Progenitor cell of endocrine pancreas (in vitro differentiated cells): ENCODE results near the gene MOAP1. TPM values are rescaled to one million over a fixed set of nuclear protein-coding genes. Genes with fewer than 3 reads are reported as not detected.
"Not testable (repeated sequence)": the region's sequence is repeated elsewhere in the genome, so short reads cannot be mapped to it uniquely, and the experiment has no call there.

Experiments
- DNase-seq: peaks from one replicate; pipeline ENCODE4 v3.0.0; 2021; ENCODE audit warnings: low spot score; ENCODE audit not compliant: unreplicated experiment
- H3K27ac Mint-ChIP-seq: 2 replicates; pipeline ENCODE4 v1.8.0; 2021; ENCODE audit warnings: mild to moderate bottlenecking, moderate library complexity, mixed read lengths
- H3K27me3 Mint-ChIP-seq: 2 replicates; pipeline ENCODE4 v1.8.0; 2021; ENCODE audit warnings: mixed read lengths
- H3K36me3 Mint-ChIP-seq: 2 replicates; pipeline ENCODE4 v1.8.0; 2022; ENCODE audit warnings: mixed read lengths; ENCODE audit not compliant: insufficient read depth
- H3K4me1 Mint-ChIP-seq: 2 replicates; pipeline ENCODE4 v1.8.0; 2021; ENCODE audit warnings: low read depth, mixed read lengths
- H3K4me3 Mint-ChIP-seq: 2 replicates; pipeline ENCODE4 v1.8.0; 2021; ENCODE audit warnings: low read depth, mild to moderate bottlenecking, moderate library complexity, mixed read lengths
- H3K9me3 Mint-ChIP-seq: 2 replicates; pipeline ENCODE4 v1.8.0; 2021; ENCODE audit warnings: low read depth, mixed read lengths
- total RNA-seq: library from RNA; stranded (reverse); gene quantifications from 2 replicates; pipeline ENCODE4 v1.2.1, GENCODE V29; 2021
- TF ChIP-seq, protein P1 (sequence below): fragments of 200-600 bp; sonication (generic); IDR thresholded peaks from one replicate; pipeline ENCODE4 v1.5.0; 2021; ENCODE audit warnings: antibody characterized with exemption, mild to moderate bottlenecking; ENCODE audit not compliant: unreplicated experiment

MOAP1 gene
- total RNA-seq, 1 donor from 2014 or later = 23.4 TPM

GRCh38 chr14:93163564-93163963 is 21.1 kb downstream of the MOAP1 start:
- DNase-seq = no peak
- TF ChIP-seq, protein P1, sequence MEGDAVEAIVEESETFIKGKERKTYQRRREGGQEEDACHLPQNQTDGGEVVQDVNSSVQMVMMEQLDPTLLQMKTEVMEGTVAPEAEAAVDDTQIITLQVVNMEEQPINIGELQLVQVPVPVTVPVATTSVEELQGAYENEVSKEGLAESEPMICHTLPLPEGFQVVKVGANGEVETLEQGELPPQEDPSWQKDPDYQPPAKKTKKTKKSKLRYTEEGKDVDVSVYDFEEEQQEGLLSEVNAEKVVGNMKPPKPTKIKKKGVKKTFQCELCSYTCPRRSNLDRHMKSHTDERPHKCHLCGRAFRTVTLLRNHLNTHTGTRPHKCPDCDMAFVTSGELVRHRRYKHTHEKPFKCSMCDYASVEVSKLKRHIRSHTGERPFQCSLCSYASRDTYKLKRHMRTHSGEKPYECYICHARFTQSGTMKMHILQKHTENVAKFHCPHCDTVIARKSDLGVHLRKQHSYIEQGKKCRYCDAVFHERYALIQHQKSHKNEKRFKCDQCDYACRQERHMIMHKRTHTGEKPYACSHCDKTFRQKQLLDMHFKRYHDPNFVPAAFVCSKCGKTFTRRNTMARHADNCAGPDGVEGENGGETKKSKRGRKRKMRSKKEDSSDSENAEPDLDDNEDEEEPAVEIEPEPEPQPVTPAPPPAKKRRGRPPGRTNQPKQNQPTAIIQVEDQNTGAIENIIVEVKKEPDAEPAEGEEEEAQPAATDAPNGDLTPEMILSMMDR = no peak
- no peaks in the 10 kb centered on the region for H3K4me1 Mint-ChIP-seq
- H3K27me3 Mint-ChIP-seq = no peaks in the 10 kb centered on the region
- H3K4me3 Mint-ChIP-seq = no peak overlapping the region
- no peak overlapping the region for H3K27ac Mint-ChIP-seq
- no peaks in the 10 kb centered on the region for H3K9me3 Mint-ChIP-seq
- H3K36me3 Mint-ChIP-seq = no peaks in the 10 kb centered on the region

GRCh38 chr14:93161411-93161940 is 23.2 kb downstream of the MOAP1 start:
- Mint-ChIP-seq H3K9me3 (no peaks in the 10 kb centered on the region), H3K27me3 (no peaks in the 10 kb centered on the region), H3K27ac (no peak overlapping the region), H3K36me3 (no peaks in the 10 kb centered on the region), H3K4me1 (peaks cover 3% of the 10 kb centered on the region), H3K4me3 (no peak overlapping the region)
- TF ChIP-seq, protein P1 = no peak
- no peak for DNase-seq

DNA sequence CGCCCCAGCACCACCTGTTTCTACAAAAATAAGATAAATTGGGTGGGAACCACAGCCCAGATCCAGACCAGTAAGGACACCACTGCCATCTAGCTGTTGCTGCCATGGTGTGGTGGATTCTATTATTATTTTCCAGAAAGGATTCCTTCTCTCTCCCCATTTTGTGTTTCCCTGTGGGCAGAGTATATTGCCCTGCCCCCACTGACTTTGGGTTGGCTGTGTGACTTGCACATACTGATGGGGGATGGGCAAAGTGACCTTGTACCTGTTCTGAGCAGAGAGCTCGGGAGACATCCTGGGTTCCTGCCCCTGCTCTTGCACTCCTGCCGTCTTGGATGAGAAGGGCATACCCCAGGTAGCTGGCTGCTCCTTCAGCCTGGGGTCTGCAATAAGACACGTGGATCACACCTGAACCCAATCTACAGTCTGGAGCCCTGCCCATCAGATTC is 24.3 kb downstream of the MOAP1 start:
- H3K27me3 Mint-ChIP-seq = no peaks in the 10 kb centered on the region
- H3K9me3 Mint-ChIP-seq = no peaks in the 10 kb centered on the region
- H3K27ac Mint-ChIP-seq = no peak overlapping the region
- no peaks in the 10 kb centered on the region for H3K36me3 Mint-ChIP-seq
- TF ChIP-seq, protein P1 = peak; percentile 40
- peaks cover 3% of the 10 kb centered on the region for H3K4me1 Mint-ChIP-seq
- no peak overlapping the region for H3K4me3 Mint-ChIP-seq
- no peak for DNase-seq

DNA sequence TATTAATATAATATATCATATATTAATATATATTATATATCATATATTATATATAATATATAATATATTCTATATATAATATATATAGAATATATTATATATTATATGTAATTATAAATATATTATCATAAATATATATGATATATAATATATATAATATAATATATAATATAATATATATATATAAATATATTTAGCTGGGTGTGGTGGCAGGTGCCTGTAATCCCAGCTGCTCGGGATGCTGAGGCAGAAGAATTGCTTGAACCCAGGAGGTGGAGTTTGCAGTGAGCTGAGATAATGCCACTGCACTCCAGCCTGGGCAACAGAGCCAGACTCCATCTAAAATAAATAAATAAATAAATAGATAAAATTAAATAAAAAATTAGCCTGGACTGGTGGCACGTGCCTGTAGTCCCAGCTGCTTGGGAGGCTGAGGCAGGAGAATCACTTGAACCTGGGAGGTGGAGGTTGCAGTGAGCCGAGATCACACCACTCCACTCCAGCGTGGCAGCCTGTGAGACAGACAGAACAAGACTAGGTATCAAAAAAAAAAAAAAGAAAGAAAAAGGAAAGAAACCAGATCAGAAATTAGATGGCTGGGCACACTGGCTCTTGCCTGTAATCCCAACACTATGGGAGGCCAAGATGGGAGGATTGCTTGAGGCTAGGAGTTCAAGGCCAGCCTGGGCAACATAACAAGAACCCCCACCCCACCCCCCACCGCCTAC is 24.9 kb downstream of the MOAP1 start:
- DNase-seq, H3K4me3 Mint-ChIP-seq, H3K36me3 Mint-ChIP-seq, H3K27me3 Mint-ChIP-seq, H3K27ac Mint-ChIP-seq, H3K4me1 Mint-ChIP-seq, H3K9me3 Mint-ChIP-seq: not testable (repeated sequence)

DNA sequence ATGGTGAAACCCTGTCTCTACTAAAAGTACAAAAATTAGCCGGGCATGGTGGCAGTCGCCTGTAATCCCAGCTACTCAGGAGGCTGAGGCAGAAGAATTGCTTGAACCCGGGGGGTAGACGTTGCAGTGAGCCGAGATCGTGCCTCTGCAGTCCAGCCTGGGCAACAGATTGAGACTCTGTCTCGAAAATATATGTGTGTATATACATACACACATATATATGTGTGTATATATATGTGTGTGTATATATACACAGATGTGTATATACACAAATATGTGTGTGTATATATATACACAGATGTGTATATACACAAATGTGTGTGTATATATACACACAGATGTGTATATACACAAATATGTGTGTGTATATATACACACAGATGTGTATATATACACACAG is 26.3 kb downstream of the MOAP1 start:
- not testable (repeated sequence) for H3K4me1 Mint-ChIP-seq, H3K36me3 Mint-ChIP-seq, DNase-seq, H3K4me3 Mint-ChIP-seq, H3K27ac Mint-ChIP-seq, H3K9me3 Mint-ChIP-seq, H3K27me3 Mint-ChIP-seq

DNA sequence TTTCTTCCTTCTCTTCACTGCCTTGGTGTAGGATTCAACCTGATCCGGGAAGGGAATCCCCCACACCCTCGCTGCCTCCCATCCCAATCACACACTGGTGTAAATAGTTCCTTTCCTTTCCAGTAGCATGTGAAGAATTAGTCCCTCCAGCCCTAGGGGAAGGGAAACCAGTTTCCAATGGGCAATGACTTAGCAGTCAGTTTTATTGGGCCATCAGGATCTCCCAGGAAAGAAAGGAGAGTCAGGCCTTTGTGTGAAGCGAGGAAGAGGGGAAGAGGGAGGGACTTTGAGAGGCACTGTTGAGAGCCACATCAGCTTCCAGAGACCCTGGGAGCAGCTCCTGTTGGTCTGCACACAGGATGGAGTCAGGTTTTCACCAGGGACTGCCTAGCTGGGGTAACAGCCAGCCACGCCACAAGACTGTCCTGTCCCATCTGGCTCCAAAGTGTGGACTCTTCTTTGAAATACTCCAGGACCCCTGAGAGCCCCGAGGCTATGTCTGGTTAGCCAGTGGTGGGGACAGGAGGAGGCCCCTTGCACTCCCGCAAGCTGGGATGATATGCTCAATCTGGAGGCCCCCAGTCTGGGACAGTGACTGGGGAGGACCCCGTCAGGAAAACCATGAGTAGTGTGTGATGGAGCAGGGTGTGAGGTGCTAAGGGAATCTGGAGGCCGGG is 27.9 kb downstream of the MOAP1 start:
- TF ChIP-seq, protein P1 = no peak
- Mint-ChIP-seq H3K4me1 (peaks cover 3% of the 10 kb centered on the region), H3K27ac (peak overlapping the region; percentile 11), H3K27me3 (no peaks in the 10 kb centered on the region), H3K4me3 (no peak overlapping the region), H3K9me3 (no peaks in the 10 kb centered on the region), H3K36me3 (no peaks in the 10 kb centered on the region)
- no peak for DNase-seq
